H1 (cell line): ENCODE data around the gene FAM76B. TPM values are rescaled to one million over a fixed set of nuclear protein-coding genes. Genes with fewer than 3 reads are reported as not detected.
A peak's percentile ranks its signal among the peaks of the same experiment; 100 is the strongest.

Source experiments
- ATF2 ChIP-seq: IDR thresholded peaks from 2 replicates; pipeline ENCODE4 v1.6.1; 2012; ENCODE audit warnings: low read length, inconsistent platforms
- BRCA1 ChIP-seq: IDR thresholded peaks from 2 replicates; pipeline ENCODE4 v1.6.1; 2012; ENCODE audit warnings: low read depth, low read length, improper control_type of control experiment
- CREB1 ChIP-seq: IDR thresholded peaks from 2 replicates; pipeline ENCODE4 v1.6.1; 2012; ENCODE audit warnings: inconsistent platforms
- CTCF ChIP-seq, 3 experiments: IDR thresholded peaks; 1 replicate in 2 of 3; 2 replicates in 1 of 3; pipeline versions ENCODE4 v1.5.1 to v1.6.1; 2011; ENCODE audit warnings: low read length in 3 of 3, mild to moderate bottlenecking in 3 of 3, inconsistent platforms in 2 of 3, low read depth in 1 of 3, moderate library complexity in 1 of 3; ENCODE audit not compliant: insufficient read depth in 1 of 3; ENCODE audit errors: control extremely low read depth in 1 of 3
- EZH2 ChIP-seq: fragments of 200-600 bp; sonication (generic); IDR thresholded peaks from 2 replicates; pipeline ENCODE4 v1.7.1; 2012; ENCODE audit warnings: low read depth, mild to moderate bottlenecking, moderate library complexity, low read length, inconsistent platforms; ENCODE audit not compliant: severe bottlenecking
- GTF2F1 ChIP-seq: IDR thresholded peaks from 2 replicates; pipeline ENCODE4 v1.6.1; 2012; ENCODE audit warnings: low read depth, low read length, improper control_type of control experiment, borderline replicate concordance
- JUN ChIP-seq: IDR thresholded peaks from 2 replicates; pipeline ENCODE4 v1.6.1; 2011; ENCODE audit warnings: low read depth, mild to moderate bottlenecking, improper control_type of control experiment, low read length
- JUND ChIP-seq: IDR thresholded peaks from 2 replicates; pipeline ENCODE4 v1.6.1; 2011; ENCODE audit warnings: mild to moderate bottlenecking, improper control_type of control experiment, low read length
- KDM1A ChIP-seq: fragments of 200-600, 300-600 bp; sonication (generic); IDR thresholded peaks from 2 replicates; pipeline ENCODE4 v1.7.1; 2016; ENCODE audit warnings: mild to moderate bottlenecking, low read length, borderline replicate concordance
- PHF8 ChIP-seq: fragments of 200-600 bp; sonication (generic); conservative IDR thresholded peaks from 2 replicates; pipeline ENCODE4 v1.7.1; 2012; ENCODE audit warnings: low read depth, mild to moderate bottlenecking, inconsistent platforms, low read length, moderate library complexity
- POLR2AphosphoS5 ChIP-seq: IDR thresholded peaks from 2 replicates; pipeline ENCODE4 v1.6.1; 2011; ENCODE audit warnings: low read depth, low read length
- RXRA ChIP-seq: IDR thresholded peaks from 2 replicates; pipeline ENCODE4 v1.6.1; 2011; ENCODE audit warnings: low read depth, mild to moderate bottlenecking, low read length, moderate library complexity; ENCODE audit not compliant: insufficient read depth
- SP1 ChIP-seq: IDR thresholded peaks from 2 replicates; pipeline ENCODE4 v1.6.1; 2011; ENCODE audit warnings: low read depth, low read length
- SP4 ChIP-seq: IDR thresholded peaks from 2 replicates; pipeline ENCODE4 v1.6.1; 2012; ENCODE audit warnings: low read length, inconsistent platforms
- TAF7 ChIP-seq: optimal IDR thresholded peaks from 2 replicates; pipeline ENCODE3; 2011; ENCODE audit warnings: low read depth, mild to moderate bottlenecking, inconsistent platforms, low read length, moderate library complexity, borderline replicate concordance
- TCF12 ChIP-seq: IDR thresholded peaks from 2 replicates; pipeline ENCODE4 v1.6.1; 2011; ENCODE audit warnings: low read depth, mild to moderate bottlenecking, low read length
- TEAD4 ChIP-seq: IDR thresholded peaks from 2 replicates; pipeline ENCODE4 v1.6.1; 2012; ENCODE audit warnings: low read depth, low read length, inconsistent platforms, mixed read lengths
- polyA plus RNA-seq, 7 experiments: library from polyadenylated mRNA; depleted of rRNA in 3 of 7; stranded (reverse) in 5 of 7; unstranded in 2 of 7; fragments of >200 nt in 5 of 7; fragments of 200-250 nt in 2 of 7; gene quantifications; 1 replicate in 5 of 7; 2 replicates in 1 of 7; 4 replicates in 1 of 7; pipeline versions ENCODE4 v1.2.1 to v1.2.3, GENCODE V29; 2011 to 2013; ENCODE audit warnings: missing spikeins in 2 of 7, mixed read lengths in 2 of 7
- total RNA-seq: library from RNA; stranded (reverse); fragmentation: NEBNext Ultra II Directional; extraction: Animal tissue kit (Norgen Biotek cat#: 25700); gene quantifications from 2 replicates; pipeline ENCODE4 v1.2.1, GENCODE V29; 2021

FAM76B gene
- total and polyA plus RNA-seq, 2 of the 8 experiments (the other 6 are each of a cell fraction or from before 2014, with no cell fraction given), result 11.0 to 22.3 TPM

GRCh38 chr11:95790123-95790932 lies 746 bp upstream of the FAM76B start, which contains the start of gene CEP57 (continued):
- TF ChIP-seq JUN, result no peak
- TF ChIP-seq TEAD4, result no peak
- TF ChIP-seq JUND, result peak; percentile 77; the same call in 1 of the 2 replicates
- TF ChIP-seq SP4, result no peak
- TF ChIP-seq POLR2AphosphoS5, result peak; percentile 77
- no peak for TF ChIP-seq EZH2
- no peak for TF ChIP-seq TCF12
- no peak; the same call in 1 of the 2 replicates for TF ChIP-seq KDM1A
- peak; percentile 86 for TF ChIP-seq PHF8
- no peak; a peak in 1 of 4 replicates for TF ChIP-seq CTCF (IDR thresholded peaks at IDR 0.05; ENCODE audit: control extremely low read depth in 1 of 3, insufficient read depth in 1 of 3, low read depth in 1 of 3, low read length in 3 of 3)
- 0 out of 2 replicates have a peak, but pooled peaks have one; percentile 58 for TF ChIP-seq ATF2
- TF ChIP-seq GTF2F1, result no peak
- TF ChIP-seq TAF7, result no peak
- TF ChIP-seq SP1, result peak; percentile 82
- peak; percentile 95 for TF ChIP-seq CREB1
- no peak for TF ChIP-seq BRCA1
- TF ChIP-seq RXRA, result no peak
